Tibial nerve (tissue), 4 donors: ENCODE measurements around the gene CAPRIN1. TPM values are rescaled to one million over a fixed set of nuclear protein-coding genes. Genes with fewer than 3 reads are reported as not detected.
"Not testable (repeated sequence)": the region's sequence is repeated elsewhere in the genome, so short reads cannot be mapped to it uniquely, and the experiment has no call there.

Experiments
- DNase-seq, 2 donors: peaks; one replicate each; pipeline ENCODE4 v3.0.0-alpha.2; 2019; ENCODE audit warnings: low spot score in 2 of 2
- H3K27ac ChIP-seq, 4 donors: fragments of 200-600 bp; sonication (generic) in 3 of 4; one replicate each; pipeline ENCODE4 v1.5.1; 2017 to 2019; ENCODE audit warnings: mild to moderate bottlenecking in 1 of 4
- H3K27me3 ChIP-seq, 2 donors: fragments of 200-600 bp; sonication (generic) in 1 of 2; one replicate each; pipeline versions ENCODE4 v1.5.1 to v1.6.0; 2017 to 2019
- H3K36me3 ChIP-seq, 3 donors: fragments of 200-600 bp; sonication (generic); one replicate each; pipeline ENCODE4 v1.5.1; 2018 to 2019
- H3K4me1 ChIP-seq, 4 donors: fragments of 200-600 bp; sonication (generic) in 3 of 4; one replicate each; pipeline ENCODE4 v1.5.1; 2017 to 2019
- H3K4me3 ChIP-seq, 4 donors: fragments of 200-600 bp; sonication (generic) in 3 of 4; one replicate each; pipeline ENCODE4 v1.5.1; 2017 to 2019; ENCODE audit warnings: mild to moderate bottlenecking in 1 of 4, moderate library complexity in 1 of 4
- H3K9me3 ChIP-seq, 4 donors: fragments of 200-600 bp; sonication (generic) in 3 of 4; one replicate each; pipeline ENCODE4 v1.5.1; 2017 to 2019
- CTCF ChIP-seq, 5 experiments: fragments of 200-600 bp in 3 of 5; fragments of 450-650 bp in 2 of 5; sonication (generic) in 3 of 5; IDR thresholded peaks; one replicate each; pipeline ENCODE4 v1.5.1; 2016 to 2019; ENCODE audit warnings: antibody characterized with exemption in 5 of 5, mild to moderate bottlenecking in 3 of 5, moderate library complexity in 2 of 5
- EP300 ChIP-seq, 2 donors: sonication (generic); formaldehyde crosslinking; IDR thresholded peaks; one replicate each; pipeline ENCODE4 v1.6.1; 2017; ENCODE audit warnings: antibody characterized with exemption in 2 of 2, mild to moderate bottlenecking in 1 of 2
- POLR2A ChIP-seq, 2 donors: fragments of 450-650 bp; IDR thresholded peaks; one replicate each; pipeline ENCODE4 v1.6.1; 2017; ENCODE audit warnings: antibody characterized with exemption in 2 of 2, mild to moderate bottlenecking in 2 of 2, moderate library complexity in 2 of 2
- WGBS, 2 donors: methylation state at CpG; one replicate each; pipeline ENCODE4 v1.1.5; 2018; 5-methylcytosine and 5-hydroxymethylcytosine counted together
- total RNA-seq, 4 donors: library from RNA; depleted of rRNA; stranded (reverse); fragments of >200 nt; gene quantifications; one replicate each; pipeline ENCODE4 v1.1.0, GENCODE V29; 2016

Gene CAPRIN1
- total RNA-seq, 4 donors from 2014 or later = 121 to 167 (median 150) TPM

- no peak for DNase-seq
Observed at GRCh38 chr11:34084637-34085036, 33.1 kb downstream of the CAPRIN1 start.

DNA sequence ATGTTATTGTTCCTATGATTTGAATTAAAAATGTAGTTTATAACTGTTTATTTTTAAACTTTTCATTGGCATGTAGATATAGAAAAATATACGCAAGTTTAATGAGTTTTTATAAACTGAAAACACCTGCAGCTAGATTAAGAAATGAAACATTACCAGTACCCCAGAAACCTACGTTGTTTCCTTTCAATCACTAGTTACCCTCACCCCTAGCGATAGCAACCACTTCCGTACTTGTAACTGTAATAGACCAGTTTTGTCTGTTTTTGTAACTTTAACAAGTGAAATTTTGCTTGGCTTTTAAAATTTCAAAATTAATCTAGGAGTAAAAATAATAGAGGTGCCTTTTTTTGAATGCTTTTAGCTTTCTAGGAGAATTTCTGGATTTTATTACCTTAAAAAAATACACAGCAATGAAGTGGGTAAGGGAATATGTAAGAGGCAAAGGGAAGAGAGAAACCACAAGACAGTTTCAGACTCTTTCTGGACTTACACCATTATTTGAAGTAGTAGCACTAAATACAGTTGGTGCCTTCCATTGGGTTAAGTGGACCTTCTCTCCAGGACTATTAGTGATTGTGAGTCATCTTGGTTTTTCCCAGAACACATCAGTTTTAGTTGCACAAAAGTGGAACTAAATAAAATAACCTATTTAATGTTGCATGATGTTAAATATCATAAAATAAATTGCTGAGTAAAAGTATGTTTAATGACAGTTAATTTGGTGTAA, 35.2 kb downstream of the CAPRIN1 start:
- Histone ChIP-seq H3K4me3 (no peak overlapping the region), H3K27ac (no peak overlapping the region), H3K4me1 (no peaks in the 10 kb centered on the region), H3K36me3 (peaks cover 0 to 98% (median 43%) of the 10 kb centered on the region in 3 donors), H3K9me3 (no peaks in the 10 kb centered on the region), H3K27me3 (no peaks in the 10 kb centered on the region)
- no peak for DNase-seq
- 92 to 93% methylated on average over 4 of the region's 4 CpGs for WGBS, 2 donors
- TF ChIP-seq EP300 (IDR thresholded peaks at IDR 0.05) = no peak
- no peak for TF ChIP-seq POLR2A (IDR thresholded peaks at IDR 0.05)
- no peak for TF ChIP-seq CTCF (IDR thresholded peaks at IDR 0.05)

More at GRCh38 chr11:34084637-34085036, 33.1 kb downstream of the CAPRIN1 start:
- Histone ChIP-seq H3K4me3 (no peak overlapping the region), H3K9me3 (no peaks in the 10 kb centered on the region), H3K27ac (no peak overlapping the region), H3K36me3 (peaks cover 0 to 98% (median 33%) of the 10 kb centered on the region in 3 donors), H3K4me1 (no peaks in the 10 kb centered on the region), H3K27me3 (no peaks in the 10 kb centered on the region)
- TF ChIP-seq POLR2A (IDR thresholded peaks at IDR 0.05) (no peak), EP300 (IDR thresholded peaks at IDR 0.05) (no peak), CTCF (IDR thresholded peaks at IDR 0.05) (no peak)
- 94 to 96% methylated on average over 2 of the region's 2 CpGs for WGBS, 2 donors

- Histone ChIP-seq H3K4me3 (no peak overlapping the region), H3K4me1 (no peaks in the 10 kb centered on the region), H3K27me3 (no peaks in the 10 kb centered on the region), H3K27ac (no peak overlapping the region), H3K36me3 (peaks cover 0 to 99% (median 29%) of the 10 kb centered on the region in 3 donors), H3K9me3 (no peaks in the 10 kb centered on the region)
- TF ChIP-seq CTCF (IDR thresholded peaks at IDR 0.05) = no peak
- no peak for TF ChIP-seq EP300 (IDR thresholded peaks at IDR 0.05)
- TF ChIP-seq POLR2A (IDR thresholded peaks at IDR 0.05) = no peak
- 93 to 95% methylated on average over 1 of the region's 1 CpG for WGBS, 2 donors
- DNase-seq = no peak
Observed at GRCh38 chr11:34091825-34092224, 40.3 kb downstream of the CAPRIN1 start.

DNA sequence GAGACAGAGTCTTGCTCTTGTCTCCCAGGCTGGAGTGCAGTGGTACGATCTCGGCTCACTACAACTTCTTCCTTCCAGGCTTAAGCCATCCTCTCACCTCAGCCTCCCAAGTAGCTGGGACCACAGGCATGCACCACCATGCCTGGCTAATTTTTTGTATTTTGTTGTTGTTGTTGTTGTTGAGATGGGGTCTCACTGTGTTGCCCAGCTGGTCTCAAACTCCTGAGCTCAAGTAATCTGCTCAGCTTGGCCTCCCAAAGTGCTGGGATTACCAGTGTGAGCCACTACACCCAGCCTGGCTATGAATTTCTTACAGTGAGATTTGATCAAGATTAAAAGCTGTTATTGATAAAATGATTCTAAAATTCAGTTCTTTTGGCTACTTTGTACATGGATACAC, 43.4 kb downstream of the CAPRIN1 start:
- not testable (repeated sequence) for H3K27ac ChIP-seq, DNase-seq, H3K27me3 ChIP-seq, H3K4me3 ChIP-seq, H3K9me3 ChIP-seq, H3K4me1 ChIP-seq
- WGBS, 2 donors = 94 to 95% methylated on average over 2 of the region's 2 CpGs
- H3K36me3 ChIP-seq = peaks cover 0 to 100% (median 14%) of the 10 kb centered on the region in 3 donors

- Histone ChIP-seq H3K27me3 (no peaks in the 10 kb centered on the region), H3K9me3 (no peaks in the 10 kb centered on the region), H3K4me3 (no peak overlapping the region), H3K27ac (no peak overlapping the region), H3K36me3 (peaks cover 0 to 79% (median 2%) of the 10 kb centered on the region in 3 donors), H3K4me1 (no peaks in the 10 kb centered on the region)
- no peak for DNase-seq
- WGBS, 2 donors = 95 to 97% methylated on average over 2 of the region's 2 CpGs
- no peak for TF ChIP-seq EP300 (IDR thresholded peaks at IDR 0.05)
Observed at GRCh38 chr11:34098813-34099212, 47.3 kb downstream of the CAPRIN1 start.

GRCh38 chr11:34104680-34105078, 53.1 kb downstream of the CAPRIN1 start:
- peaks cover 2 to 39% (median 2%) of the 10 kb centered on the region in 3 donors for H3K36me3 ChIP-seq
- 9 to 11% methylated on average over 6 of the region's 6 CpGs for WGBS, 2 donors

More at GRCh38 chr11:34104680-34105078, 53.1 kb downstream of the CAPRIN1 start:
- no peak for DNase-seq
- Histone ChIP-seq H3K27me3 (no peaks in the 10 kb centered on the region), H3K4me3 (peak overlapping the region; percentile 81 to 96 (median 92)), H3K27ac (peak overlapping the region; percentile 86 to 98 (median 90)), H3K9me3 (no peaks in the 10 kb centered on the region), H3K4me1 (peaks cover 3 to 32% (median 9%) of the 10 kb centered on the region in 4 donors)
- TF ChIP-seq CTCF (IDR thresholded peaks at IDR 0.05) = no peak
